ENCODE results near the gene ELMO1.
A peak's percentile ranks its signal among the peaks of the same experiment; 100 is the strongest.

Gene ELMO1

DNA sequence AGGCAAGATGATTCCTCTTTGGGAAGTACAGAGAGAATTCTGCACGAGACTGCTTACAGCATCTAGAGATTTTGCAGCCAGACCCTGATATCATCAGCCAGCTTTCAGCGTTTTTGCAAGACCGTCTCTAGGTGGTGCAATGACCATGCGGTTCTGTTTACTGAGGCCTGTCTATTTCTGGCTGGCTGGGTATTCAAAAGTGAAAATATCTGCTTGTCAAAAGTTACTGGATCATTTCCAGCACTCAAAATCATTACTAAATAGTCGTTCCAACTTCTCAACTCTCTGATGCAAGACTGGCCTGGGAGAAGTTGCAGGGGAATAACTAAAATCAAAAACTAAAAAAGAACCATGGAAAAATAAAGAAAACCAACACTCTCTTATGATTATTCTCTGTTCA is 240.1 kb downstream of the ELMO1 start:
- TF ChIP-seq, protein P1, sequence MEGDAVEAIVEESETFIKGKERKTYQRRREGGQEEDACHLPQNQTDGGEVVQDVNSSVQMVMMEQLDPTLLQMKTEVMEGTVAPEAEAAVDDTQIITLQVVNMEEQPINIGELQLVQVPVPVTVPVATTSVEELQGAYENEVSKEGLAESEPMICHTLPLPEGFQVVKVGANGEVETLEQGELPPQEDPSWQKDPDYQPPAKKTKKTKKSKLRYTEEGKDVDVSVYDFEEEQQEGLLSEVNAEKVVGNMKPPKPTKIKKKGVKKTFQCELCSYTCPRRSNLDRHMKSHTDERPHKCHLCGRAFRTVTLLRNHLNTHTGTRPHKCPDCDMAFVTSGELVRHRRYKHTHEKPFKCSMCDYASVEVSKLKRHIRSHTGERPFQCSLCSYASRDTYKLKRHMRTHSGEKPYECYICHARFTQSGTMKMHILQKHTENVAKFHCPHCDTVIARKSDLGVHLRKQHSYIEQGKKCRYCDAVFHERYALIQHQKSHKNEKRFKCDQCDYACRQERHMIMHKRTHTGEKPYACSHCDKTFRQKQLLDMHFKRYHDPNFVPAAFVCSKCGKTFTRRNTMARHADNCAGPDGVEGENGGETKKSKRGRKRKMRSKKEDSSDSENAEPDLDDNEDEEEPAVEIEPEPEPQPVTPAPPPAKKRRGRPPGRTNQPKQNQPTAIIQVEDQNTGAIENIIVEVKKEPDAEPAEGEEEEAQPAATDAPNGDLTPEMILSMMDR (IDR thresholded peaks at IDR 0.05; ENCODE audit: low read depth, low read length, poor library complexity, severe bottlenecking), result peak; percentile 38
- TF ChIP-seq EZH2phosphoT487 (IDR thresholded peaks at IDR 0.05; ENCODE audit: borderline replicate concordance, low read length), result no peak
- H3K79me2 ChIP-seq (ENCODE audit: control insufficient read depth, low read length), result no peaks in the 10 kb centered on the region
- no peaks in the 10 kb centered on the region for H3K9me2 ChIP-seq (replicated peaks; ENCODE audit: control insufficient read depth, low read length)
- no peak overlapping the region for H3K4me3 ChIP-seq (ENCODE audit: low read length)
- H3K4me1 ChIP-seq (ENCODE audit: control insufficient read depth, low read length), result no peaks in the 10 kb centered on the region
- H3K36me3 ChIP-seq (ENCODE audit: control insufficient read depth, low read length), result peaks cover 30% of the 10 kb centered on the region
- no peak overlapping the region for H3K4me2 ChIP-seq (ENCODE audit: low read length)
- no peaks in the 10 kb centered on the region for H4K20me1 ChIP-seq (ENCODE audit: control insufficient read depth, insufficient read depth, low read depth, low read length)
- H3K27ac ChIP-seq (ENCODE audit: low read depth, low read length), result no peak overlapping the region
- no peaks in the 10 kb centered on the region for H3F3A ChIP-seq (ENCODE audit: control insufficient read depth, insufficient read depth)
- no peaks in the 10 kb centered on the region for H3K9me3 ChIP-seq (ENCODE audit: control insufficient read depth, insufficient read depth, low read length)
- H3K27me3 ChIP-seq (ENCODE audit: control insufficient read depth, low read length), result no peaks in the 10 kb centered on the region

DNA sequence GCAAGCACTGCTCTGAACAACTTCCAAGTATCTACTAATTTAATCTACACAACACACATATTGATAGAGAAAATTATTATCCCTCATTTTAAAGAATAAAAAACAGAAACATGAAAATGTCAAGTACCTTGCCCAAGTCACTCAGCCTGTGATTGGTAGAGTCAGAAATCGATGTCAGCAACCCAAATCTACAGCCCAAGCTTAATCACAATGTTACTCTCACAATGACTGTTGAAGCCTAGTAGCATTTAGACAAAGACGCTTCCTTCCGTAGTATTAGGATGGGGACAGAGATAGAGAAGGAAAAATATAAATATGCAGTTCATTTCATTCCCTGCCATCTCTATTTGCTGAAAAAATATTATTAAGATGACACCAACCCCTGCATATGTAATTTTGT is 242.5 kb downstream of the ELMO1 start:
- Histone ChIP-seq H3K4me3 (ENCODE audit: low read length) (no peak overlapping the region), H4K20me1 (ENCODE audit: control insufficient read depth, insufficient read depth, low read depth, low read length) (peaks cover 3% of the 10 kb centered on the region; the same call in 1 of the 2 replicates), H3K79me2 (ENCODE audit: control insufficient read depth, low read length) (no peaks in the 10 kb centered on the region), H3K36me3 (ENCODE audit: control insufficient read depth, low read length) (peaks cover 19% of the 10 kb centered on the region), H3K9me3 (ENCODE audit: control insufficient read depth, insufficient read depth, low read length) (no peaks in the 10 kb centered on the region), H3K9me2 (replicated peaks; ENCODE audit: control insufficient read depth, low read length) (no peaks in the 10 kb centered on the region), H3F3A (ENCODE audit: control insufficient read depth, insufficient read depth) (peaks cover 1% of the 10 kb centered on the region; the same call in 1 of the 2 replicates), H3K4me1 (ENCODE audit: control insufficient read depth, low read length) (peaks cover 3% of the 10 kb centered on the region), H3K27ac (ENCODE audit: low read depth, low read length) (no peak overlapping the region), H3K4me2 (ENCODE audit: low read length) (no peak overlapping the region), H3K27me3 (ENCODE audit: control insufficient read depth, low read length) (no peaks in the 10 kb centered on the region)
- TF ChIP-seq, protein P1 (IDR thresholded peaks at IDR 0.05; ENCODE audit: low read depth, low read length, poor library complexity, severe bottlenecking), result no peak
- no peak for TF ChIP-seq EZH2phosphoT487 (IDR thresholded peaks at IDR 0.05; ENCODE audit: borderline replicate concordance, low read length)

DNA sequence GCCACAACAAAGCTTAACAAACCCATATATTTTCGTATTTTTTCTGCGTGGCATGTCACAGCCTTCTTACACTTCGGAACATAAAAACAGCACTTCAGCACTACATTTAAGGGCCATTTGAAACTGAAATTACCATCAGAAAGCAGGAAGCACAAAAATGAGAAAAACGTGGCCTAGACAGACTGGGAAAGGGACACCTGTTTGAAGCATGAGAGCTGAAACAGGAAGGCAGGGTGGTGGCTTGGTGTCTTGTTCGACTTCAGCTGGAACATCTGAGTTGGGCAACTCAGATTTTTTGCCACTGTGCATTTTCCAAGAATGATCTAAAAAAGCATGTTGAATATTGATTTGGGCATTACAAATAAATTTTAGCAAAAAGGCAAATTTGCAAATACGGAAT is 243.2 kb downstream of the ELMO1 start:
- Histone ChIP-seq H3K4me1 (ENCODE audit: control insufficient read depth, low read length) (peaks cover 8% of the 10 kb centered on the region), H3K9me3 (ENCODE audit: control insufficient read depth, insufficient read depth, low read length) (no peaks in the 10 kb centered on the region), H3K9me2 (replicated peaks; ENCODE audit: control insufficient read depth, low read length) (no peaks in the 10 kb centered on the region), H3K4me2 (ENCODE audit: low read length) (no peak overlapping the region), H3K27ac (ENCODE audit: low read depth, low read length) (no peak overlapping the region), H3K79me2 (ENCODE audit: control insufficient read depth, low read length) (no peaks in the 10 kb centered on the region), H3K27me3 (ENCODE audit: control insufficient read depth, low read length) (no peaks in the 10 kb centered on the region), H3K36me3 (ENCODE audit: control insufficient read depth, low read length) (peaks cover 17% of the 10 kb centered on the region), H3K4me3 (ENCODE audit: low read length) (no peak overlapping the region), H4K20me1 (ENCODE audit: control insufficient read depth, insufficient read depth, low read depth, low read length) (peaks cover 5% of the 10 kb centered on the region; the same call in 1 of the 2 replicates), H3F3A (ENCODE audit: control insufficient read depth, insufficient read depth) (peaks cover 3% of the 10 kb centered on the region; the same call in 1 of the 2 replicates)
- TF ChIP-seq EZH2phosphoT487 (IDR thresholded peaks at IDR 0.05; ENCODE audit: borderline replicate concordance, low read length), result no peak

DNA sequence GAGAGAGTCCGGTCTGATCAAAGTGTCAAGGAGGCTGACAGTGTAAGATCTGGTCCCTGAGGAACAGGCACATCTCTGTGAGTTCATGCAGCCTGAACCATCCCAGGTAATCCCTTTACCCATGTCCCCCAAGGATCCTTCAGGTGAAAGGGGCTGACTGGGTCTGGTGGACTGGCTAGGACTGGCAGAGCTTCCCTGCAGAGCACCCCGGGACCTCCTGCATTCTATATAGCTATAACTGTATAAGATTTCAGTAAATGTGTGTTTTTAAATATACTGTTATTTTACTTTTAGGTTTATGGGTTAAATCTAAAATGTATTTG is 246.8 kb downstream of the ELMO1 start:
- Histone ChIP-seq H3K27me3 (ENCODE audit: control insufficient read depth, low read length) (no peaks in the 10 kb centered on the region), H3F3A (ENCODE audit: control insufficient read depth, insufficient read depth) (peaks cover 3% of the 10 kb centered on the region; the same call in 1 of the 2 replicates), H4K20me1 (ENCODE audit: control insufficient read depth, insufficient read depth, low read depth, low read length) (peaks cover 11% of the 10 kb centered on the region; the same call in 1 of the 2 replicates), H3K36me3 (ENCODE audit: control insufficient read depth, low read length) (peaks cover 26% of the 10 kb centered on the region), H3K27ac (ENCODE audit: low read depth, low read length) (no peak overlapping the region), H3K4me1 (ENCODE audit: control insufficient read depth, low read length) (peaks cover 12% of the 10 kb centered on the region), H3K4me3 (ENCODE audit: low read length) (no peak overlapping the region), H3K9me2 (replicated peaks; ENCODE audit: control insufficient read depth, low read length) (no peaks in the 10 kb centered on the region), H3K4me2 (ENCODE audit: low read length) (no peak overlapping the region), H3K79me2 (ENCODE audit: control insufficient read depth, low read length) (no peaks in the 10 kb centered on the region), H3K9me3 (ENCODE audit: control insufficient read depth, insufficient read depth, low read length) (no peaks in the 10 kb centered on the region)
- TF ChIP-seq, protein P1 (IDR thresholded peaks at IDR 0.05; ENCODE audit: low read depth, low read length, poor library complexity, severe bottlenecking), result no peak
- TF ChIP-seq EZH2phosphoT487 (IDR thresholded peaks at IDR 0.05; ENCODE audit: borderline replicate concordance, low read length), result no peak
